Mammary epithelial cell (primary cell): ENCODE data around the gene BAIAP2L1.

Experiments
- EZH2 ChIP-seq: IDR thresholded peaks from 2 replicates; pipeline ENCODE4 v1.6.1; 2012; ENCODE audit warnings: low read length, inconsistent platforms, borderline replicate concordance
- TF ChIP-seq, protein P1 (sequence below), 2 donors: IDR thresholded peaks in 1 of 2; conservative IDR thresholded peaks in 1 of 2; 2 replicates each; pipeline ENCODE4 v1.5.1; 2011 to 2012; ENCODE audit warnings: inconsistent platforms in 2 of 2, low read length in 2 of 2, mild to moderate bottlenecking in 2 of 2, control low read depth in 1 of 2, low read depth in 1 of 2; ENCODE audit not compliant: insufficient read depth in 1 of 2; ENCODE audit errors: extremely low read depth in 1 of 2

DNA sequence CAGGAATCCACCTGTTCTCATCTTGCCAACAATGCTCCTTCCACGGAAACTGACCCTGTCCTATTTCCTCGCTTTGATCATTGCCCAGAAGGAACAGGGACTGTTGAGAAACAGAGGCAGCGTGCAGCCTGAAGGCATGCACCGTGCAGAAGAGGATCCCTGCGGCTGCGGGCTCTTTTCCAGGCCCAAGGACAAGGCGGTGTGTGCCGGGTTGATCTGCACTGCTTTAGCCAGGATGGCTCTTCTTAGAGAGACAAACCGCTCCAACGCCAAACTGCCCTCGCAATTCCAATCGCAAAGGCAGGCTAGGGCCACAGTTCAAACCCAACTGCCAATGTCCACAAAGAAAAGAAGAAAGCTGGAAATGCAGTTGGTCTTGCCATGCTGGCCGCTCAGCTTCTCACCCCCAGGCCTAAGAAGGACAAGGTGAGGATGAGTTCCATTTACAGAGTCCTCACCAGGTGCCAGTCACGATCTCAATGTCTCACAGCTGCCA lies 92.9 kb downstream of the BAIAP2L1 start:
- TF ChIP-seq, protein P1, sequence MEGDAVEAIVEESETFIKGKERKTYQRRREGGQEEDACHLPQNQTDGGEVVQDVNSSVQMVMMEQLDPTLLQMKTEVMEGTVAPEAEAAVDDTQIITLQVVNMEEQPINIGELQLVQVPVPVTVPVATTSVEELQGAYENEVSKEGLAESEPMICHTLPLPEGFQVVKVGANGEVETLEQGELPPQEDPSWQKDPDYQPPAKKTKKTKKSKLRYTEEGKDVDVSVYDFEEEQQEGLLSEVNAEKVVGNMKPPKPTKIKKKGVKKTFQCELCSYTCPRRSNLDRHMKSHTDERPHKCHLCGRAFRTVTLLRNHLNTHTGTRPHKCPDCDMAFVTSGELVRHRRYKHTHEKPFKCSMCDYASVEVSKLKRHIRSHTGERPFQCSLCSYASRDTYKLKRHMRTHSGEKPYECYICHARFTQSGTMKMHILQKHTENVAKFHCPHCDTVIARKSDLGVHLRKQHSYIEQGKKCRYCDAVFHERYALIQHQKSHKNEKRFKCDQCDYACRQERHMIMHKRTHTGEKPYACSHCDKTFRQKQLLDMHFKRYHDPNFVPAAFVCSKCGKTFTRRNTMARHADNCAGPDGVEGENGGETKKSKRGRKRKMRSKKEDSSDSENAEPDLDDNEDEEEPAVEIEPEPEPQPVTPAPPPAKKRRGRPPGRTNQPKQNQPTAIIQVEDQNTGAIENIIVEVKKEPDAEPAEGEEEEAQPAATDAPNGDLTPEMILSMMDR (conservative IDR thresholded peaks at IDR 0.05 in 1 of 2, IDR thresholded peaks at IDR 0.05 in 1 of 2; ENCODE audit: extremely low read depth in 1 of 2, insufficient read depth in 1 of 2, low read depth in 1 of 2, low read length in 2 of 2): no peak
- no peak for TF ChIP-seq EZH2
